ENCODE data around the gene SH3BP5L.

SH3BP5L gene

GRCh38 chr1:248779350-248779749, 46.4 kb downstream of the SH3BP5L start:
- Histone ChIP-seq H3K4me3 (no peak overlapping the region), H3K9ac (no peak overlapping the region), H4K20me1 (no peaks in the 10 kb centered on the region), H3K27me3 (no peaks in the 10 kb centered on the region), H3K4me2 (peak overlapping the region in 1 of 11 experiments; percentile 45; a peak in 1 of 22 replicates), H3K27ac (no peak overlapping the region), H3K36me3 (peaks cover 0 to 9% (median 0%) of the 10 kb centered on the region in 11 experiments; a peak in 2 of 22 replicates), H3K9me3 (replicated peaks in 1 of 11) (peaks cover 47 to 75% (median 67%) of the 10 kb centered on the region in 11 experiments), H3K4me1 (peaks cover 0 to 21% (median 11%) of the 10 kb centered on the region in 10 experiments; a peak in 11 of 20 replicates)
- TF ChIP-seq Cebpa-rat (IDR thresholded peaks at IDR 0.05) = no peak

DNA sequence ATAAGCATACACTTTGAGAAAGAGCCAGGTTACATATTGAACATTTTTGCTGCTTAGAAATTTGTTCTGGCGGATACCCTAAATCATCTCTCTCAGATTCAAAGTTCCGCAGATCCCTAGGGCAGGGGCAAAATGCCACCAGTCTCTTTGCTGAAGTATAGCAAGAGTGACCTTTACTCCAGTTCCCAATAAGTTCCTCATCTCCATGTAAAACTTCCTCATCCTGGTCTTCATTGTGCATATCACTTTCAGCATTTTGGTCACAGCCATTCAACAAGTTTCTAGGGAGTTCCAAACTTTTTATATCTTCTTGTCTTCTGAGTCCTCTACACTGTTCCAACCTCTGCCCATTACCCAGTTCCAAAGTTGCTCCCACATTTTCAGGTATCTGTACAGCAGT, 46.8 kb downstream of the SH3BP5L start:
- H3K4me3 ChIP-seq = no peak overlapping the region
- H4K20me1 ChIP-seq = no peaks in the 10 kb centered on the region
- H3K36me3 ChIP-seq = peaks cover 0 to 9% (median 0%) of the 10 kb centered on the region in 11 experiments; a peak in 2 of 22 replicates
- peak overlapping the region in 1 of 11 experiments; percentile 45; a peak in 2 of 22 replicates for H3K4me2 ChIP-seq
- TF ChIP-seq Cebpa-rat (IDR thresholded peaks at IDR 0.05) = no peak
- H3K4me1 ChIP-seq = peaks cover 0 to 17% (median 10%) of the 10 kb centered on the region in 10 experiments; a peak in 11 of 20 replicates
- no peak overlapping the region for H3K27ac ChIP-seq
- no peak overlapping the region for H3K9ac ChIP-seq
- peaks cover 47 to 72% (median 67%) of the 10 kb centered on the region in 11 experiments for H3K9me3 ChIP-seq (replicated peaks in 1 of 11)
- no peaks in the 10 kb centered on the region for H3K27me3 ChIP-seq

DNA sequence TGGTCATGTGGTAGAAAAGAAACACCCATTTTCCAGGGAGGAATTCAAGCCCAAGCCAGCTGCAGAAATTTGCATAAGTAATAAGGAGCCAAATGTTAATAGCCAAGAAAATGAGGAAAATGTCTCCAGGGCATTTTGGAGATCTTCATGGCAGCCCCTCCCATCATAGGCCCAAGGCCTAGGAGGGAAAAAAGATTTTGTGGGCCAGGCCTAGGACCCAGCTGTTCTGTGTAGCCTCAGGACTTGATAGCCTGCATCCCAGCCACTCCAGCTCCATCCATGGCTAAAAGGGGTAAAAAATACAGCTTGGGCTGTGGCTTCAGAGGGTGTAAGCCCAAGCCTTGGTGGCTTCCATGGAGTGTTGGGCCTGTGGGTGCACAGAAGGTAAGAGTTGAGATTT, 48.7 kb downstream of the SH3BP5L start:
- H3K4me2 ChIP-seq = no peak overlapping the region
- no peak overlapping the region for H3K27ac ChIP-seq
- H3K9me3 ChIP-seq (replicated peaks in 1 of 11) = peaks cover 46 to 62% (median 60%) of the 10 kb centered on the region in 11 experiments
- H4K20me1 ChIP-seq = no peaks in the 10 kb centered on the region
- peaks cover 0 to 9% (median 0%) of the 10 kb centered on the region in 11 experiments; a peak in 2 of 22 replicates for H3K36me3 ChIP-seq
- H3K4me3 ChIP-seq = no peak overlapping the region
- H3K4me1 ChIP-seq = peaks cover 0 to 9% (median 0%) of the 10 kb centered on the region in 10 experiments; a peak in 2 of 20 replicates
- TF ChIP-seq Cebpa-rat (IDR thresholded peaks at IDR 0.05) = no peak
- H3K27me3 ChIP-seq = no peaks in the 10 kb centered on the region
- H3K9ac ChIP-seq = no peak overlapping the region

DNA sequence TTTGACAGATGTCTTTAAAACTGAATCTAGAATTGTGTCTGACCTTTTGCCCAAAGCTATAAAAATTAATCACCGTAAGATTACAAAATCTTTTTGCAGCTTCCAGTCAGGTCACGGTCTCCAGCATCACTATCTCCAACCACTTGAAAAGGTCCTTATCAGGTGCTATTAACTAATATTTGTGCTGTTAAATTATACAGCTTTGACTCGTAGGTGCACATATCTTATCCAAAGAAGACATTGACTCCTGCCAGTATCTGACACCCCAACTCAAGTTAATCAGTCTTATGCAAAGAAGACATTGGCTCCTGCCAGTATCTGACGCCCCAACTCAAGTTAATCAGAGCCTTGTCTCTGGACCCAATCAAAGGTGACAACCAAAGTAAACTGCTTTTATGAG, 50.3 kb downstream of the SH3BP5L start:
- peaks cover 0 to 9% (median 0%) of the 10 kb centered on the region in 10 experiments; a peak in 2 of 20 replicates for H3K4me1 ChIP-seq
- no peaks in the 10 kb centered on the region for H3K27me3 ChIP-seq
- no peak overlapping the region for H3K27ac ChIP-seq
- no peak overlapping the region for H3K9ac ChIP-seq
- peaks cover 30 to 47% (median 44%) of the 10 kb centered on the region in 11 experiments for H3K9me3 ChIP-seq (replicated peaks in 1 of 11)
- no peak for TF ChIP-seq Cebpa-rat (IDR thresholded peaks at IDR 0.05)
- peaks cover 0 to 5% (median 0%) of the 10 kb centered on the region in 11 experiments; a peak in 1 of 22 replicates for H3K36me3 ChIP-seq
- H4K20me1 ChIP-seq = no peaks in the 10 kb centered on the region
- H3K4me2 ChIP-seq = no peak overlapping the region
- H3K4me3 ChIP-seq = no peak overlapping the region

Data from BLaER1 treated with 17β-estradiol and CSF1 and Interleukin-3, amounts not matched to agents 10 nM and 100 nM (cell line).